HL-60 (cell line): ENCODE measurements around the gene DDX20.

Experiments used
- CTCF ChIP-seq: IDR thresholded peaks from one replicate; pipeline ENCODE4 v1.5.1; 2011; ENCODE audit warnings: low read length, control low read depth, inconsistent platforms; ENCODE audit not compliant: insufficient read depth
- POLR2AphosphoS5 ChIP-seq: IDR thresholded peaks from 2 replicates; pipeline ENCODE4 v1.6.1; 2012; ENCODE audit warnings: low read depth
- REST ChIP-seq: IDR thresholded peaks from 2 replicates; pipeline ENCODE4 v1.6.1; 2012; ENCODE audit warnings: low read depth; ENCODE audit not compliant: insufficient replicate concordance
- SPI1 ChIP-seq: IDR thresholded peaks from 2 replicates; pipeline ENCODE4 v1.6.1; 2012; ENCODE audit warnings: low read depth, mild to moderate bottlenecking, borderline replicate concordance

GRCh38 chr1:111750856-111751255, 4.8 kb upstream of the DDX20 start:
- no peak for TF ChIP-seq CTCF
- TF ChIP-seq POLR2AphosphoS5: no peak
- no peak for TF ChIP-seq SPI1
- no peak for TF ChIP-seq REST
